ENCODE data around the gene HTN1.
"Not testable (repeated sequence)": the region's sequence is repeated elsewhere in the genome, so short reads cannot be mapped to it uniquely, and the experiment has no call there.

Gene HTN1

GRCh38 chr4:70041652-70042286 lies 8.5 kb upstream of the HTN1 start:
- no peak for DNase-seq (ENCODE audit: low read depth)
- TF ChIP-seq, protein P1, sequence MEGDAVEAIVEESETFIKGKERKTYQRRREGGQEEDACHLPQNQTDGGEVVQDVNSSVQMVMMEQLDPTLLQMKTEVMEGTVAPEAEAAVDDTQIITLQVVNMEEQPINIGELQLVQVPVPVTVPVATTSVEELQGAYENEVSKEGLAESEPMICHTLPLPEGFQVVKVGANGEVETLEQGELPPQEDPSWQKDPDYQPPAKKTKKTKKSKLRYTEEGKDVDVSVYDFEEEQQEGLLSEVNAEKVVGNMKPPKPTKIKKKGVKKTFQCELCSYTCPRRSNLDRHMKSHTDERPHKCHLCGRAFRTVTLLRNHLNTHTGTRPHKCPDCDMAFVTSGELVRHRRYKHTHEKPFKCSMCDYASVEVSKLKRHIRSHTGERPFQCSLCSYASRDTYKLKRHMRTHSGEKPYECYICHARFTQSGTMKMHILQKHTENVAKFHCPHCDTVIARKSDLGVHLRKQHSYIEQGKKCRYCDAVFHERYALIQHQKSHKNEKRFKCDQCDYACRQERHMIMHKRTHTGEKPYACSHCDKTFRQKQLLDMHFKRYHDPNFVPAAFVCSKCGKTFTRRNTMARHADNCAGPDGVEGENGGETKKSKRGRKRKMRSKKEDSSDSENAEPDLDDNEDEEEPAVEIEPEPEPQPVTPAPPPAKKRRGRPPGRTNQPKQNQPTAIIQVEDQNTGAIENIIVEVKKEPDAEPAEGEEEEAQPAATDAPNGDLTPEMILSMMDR (IDR thresholded peaks at IDR 0.05; ENCODE audit: control insufficient read depth, insufficient read depth, low read depth, low read length, missing control alignments) = no peak
- H3K4me3 ChIP-seq (ENCODE audit: control insufficient read depth, low read depth, low read length) = no peak overlapping the region

GRCh38 chr4:70056534-70056933 lies 6.3 kb downstream of the HTN1 start:
- not testable (repeated sequence) for H3K4me3 ChIP-seq (ENCODE audit: control insufficient read depth, low read depth, low read length)

GRCh38 chr4:70057651-70058050 lies 7.4 kb downstream of the HTN1 start:
- TF ChIP-seq, protein P1 (IDR thresholded peaks at IDR 0.05; ENCODE audit: control insufficient read depth, insufficient read depth, low read depth, low read length, missing control alignments) = no peak
- H3K4me3 ChIP-seq (ENCODE audit: control insufficient read depth, low read depth, low read length) = no peak overlapping the region
- DNase-seq (ENCODE audit: low read depth) = no peak

More at GRCh38 chr4:70056534-70056933, 6.3 kb downstream of the HTN1 start:
- not testable (repeated sequence) for DNase-seq (ENCODE audit: low read depth)

- no peak overlapping the region for H3K4me3 ChIP-seq (ENCODE audit: control insufficient read depth, low read depth, low read length)
- DNase-seq (ENCODE audit: low read depth) = no peak
- TF ChIP-seq, protein P1 (IDR thresholded peaks at IDR 0.05; ENCODE audit: control insufficient read depth, insufficient read depth, low read depth, low read length, missing control alignments) = no peak
Measured at GRCh38 chr4:70059149-70059548, 8.9 kb downstream of the HTN1 start.

- no peak overlapping the region for H3K4me3 ChIP-seq (ENCODE audit: control insufficient read depth, low read depth, low read length)
- TF ChIP-seq, protein P1 (IDR thresholded peaks at IDR 0.05; ENCODE audit: control insufficient read depth, insufficient read depth, low read depth, low read length, missing control alignments) = no peak
- no peak for DNase-seq (ENCODE audit: low read depth)
Measured at GRCh38 chr4:70062000-70062399, 11.8 kb downstream of the HTN1 start.

DNA sequence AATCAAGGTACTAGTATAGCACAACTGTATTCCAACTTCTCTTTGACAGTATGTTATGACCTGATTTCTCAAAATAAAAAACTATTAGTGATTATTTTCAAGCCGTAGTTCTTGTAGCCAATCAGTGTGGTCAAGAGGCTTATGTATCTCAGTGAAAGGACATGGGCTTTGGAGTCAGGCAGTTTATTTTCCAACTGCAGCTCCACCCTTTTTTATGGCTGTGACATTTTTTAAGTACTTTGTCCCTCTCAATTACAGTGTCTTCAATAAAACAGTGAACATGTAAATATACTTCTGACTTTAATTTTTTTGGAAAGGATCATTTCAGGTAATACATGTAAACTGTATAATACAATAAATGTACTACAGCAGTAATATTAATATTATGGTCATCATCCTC lies 30.0 kb downstream of the HTN1 start:
- DNase-seq (ENCODE audit: low read depth) = no peak
- TF ChIP-seq, protein P1 (IDR thresholded peaks at IDR 0.05; ENCODE audit: control insufficient read depth, insufficient read depth, low read depth, low read length, missing control alignments) = no peak
- H3K4me3 ChIP-seq (ENCODE audit: control insufficient read depth, low read depth, low read length) = no peak overlapping the region

DNA sequence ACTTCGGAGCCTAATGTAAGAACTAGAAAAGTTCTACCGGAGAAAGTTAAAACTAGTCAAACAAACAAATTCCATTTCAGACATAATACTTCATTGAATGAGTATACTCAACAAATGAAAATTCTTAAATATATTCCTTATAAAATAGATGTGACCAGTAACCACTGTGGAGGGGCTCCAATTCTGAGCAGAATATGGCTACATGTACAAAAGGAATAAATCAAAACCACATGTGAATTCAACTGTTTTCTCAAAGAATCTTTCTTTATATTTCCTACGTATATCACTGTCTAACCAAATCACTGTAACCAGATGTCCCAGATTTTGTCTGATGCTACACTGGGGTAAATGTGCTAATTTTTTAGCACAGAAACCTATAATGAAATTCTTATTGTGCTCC lies 49.0 kb downstream of the HTN1 start:
- no peak overlapping the region for H3K4me3 ChIP-seq (ENCODE audit: control insufficient read depth, low read depth, low read length)
- DNase-seq (ENCODE audit: low read depth) = no peak
- TF ChIP-seq, protein P1 (IDR thresholded peaks at IDR 0.05; ENCODE audit: control insufficient read depth, insufficient read depth, low read depth, low read length, missing control alignments) = no peak

Data from AG09309 (cell line).